Vagina (tissue), 2 donors: ENCODE results near the gene PLEKHH1.
A peak's percentile ranks its signal among the peaks of the same experiment; 100 is the strongest.

ENCODE experiments used
- CTCF ChIP-seq, 3 experiments: fragments of 450-650 bp in 2 of 3; fragments of 200-600 bp in 1 of 3; sonication (generic) in 1 of 3; IDR thresholded peaks; one replicate each; pipeline ENCODE4 v1.5.1; 2017 to 2019; ENCODE audit warnings: antibody characterized with exemption in 3 of 3, mild to moderate bottlenecking in 2 of 3, moderate library complexity in 2 of 3
- POLR2AphosphoS5 ChIP-seq, 2 donors: sonication (generic); formaldehyde crosslinking; IDR thresholded peaks; one replicate each; pipeline ENCODE4 v1.9.0; 2017; ENCODE audit warnings: antibody characterized with exemption in 2 of 2, mild to moderate bottlenecking in 2 of 2, low read depth in 1 of 2; ENCODE audit not compliant: insufficient read depth in 1 of 2

GRCh38 chr14:67618617-67619063 lies 85.5 kb downstream of the PLEKHH1 start:
- TF ChIP-seq CTCF (IDR thresholded peaks at IDR 0.05) (peak; percentile 45 to 79 (median 56)), POLR2AphosphoS5 (IDR thresholded peaks at IDR 0.05; ENCODE audit: insufficient read depth in 1 of 2, low read depth in 1 of 2) (peak in 1 of 2 donors; percentile 42)
